ENCODE data around the gene OR4E1. TPM values are rescaled to one million over a fixed set of nuclear protein-coding genes. Genes with fewer than 3 reads are reported as not detected.

Gene OR4E1
- total RNA-seq, 1 donor from 2014 or later = not detected

DNA sequence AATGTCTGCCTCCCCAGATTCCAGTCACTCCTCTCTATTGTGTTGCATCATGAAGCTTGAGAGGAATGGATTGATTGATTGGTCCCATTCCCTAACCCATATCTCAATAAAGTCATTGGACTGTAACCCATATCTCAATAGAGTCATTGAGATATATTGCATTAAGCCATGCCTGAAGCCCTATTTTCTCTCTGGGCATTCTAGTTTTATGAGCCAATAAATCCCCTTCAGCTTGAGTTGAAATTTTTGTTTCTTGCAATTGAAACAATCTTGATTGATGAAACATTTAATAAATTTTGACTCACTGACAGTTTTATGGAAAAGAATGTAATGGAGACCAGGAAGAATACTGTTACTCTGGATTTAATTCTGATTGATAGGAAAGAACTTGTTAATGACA lies 20.8 kb upstream of the OR4E1 start:
- no peak for DNase-seq (ENCODE audit: low read depth)
- no peaks in the 10 kb centered on the region for H3K36me3 ChIP-seq (ENCODE audit: control insufficient read depth, insufficient read depth, low read length)
- H3K27me3 ChIP-seq (ENCODE audit: control insufficient read depth, insufficient read depth, low read length) = no peaks in the 10 kb centered on the region
- H3K4me3 ChIP-seq (ENCODE audit: low read depth, low read length) = no peak overlapping the region
- TF ChIP-seq, protein P1, sequence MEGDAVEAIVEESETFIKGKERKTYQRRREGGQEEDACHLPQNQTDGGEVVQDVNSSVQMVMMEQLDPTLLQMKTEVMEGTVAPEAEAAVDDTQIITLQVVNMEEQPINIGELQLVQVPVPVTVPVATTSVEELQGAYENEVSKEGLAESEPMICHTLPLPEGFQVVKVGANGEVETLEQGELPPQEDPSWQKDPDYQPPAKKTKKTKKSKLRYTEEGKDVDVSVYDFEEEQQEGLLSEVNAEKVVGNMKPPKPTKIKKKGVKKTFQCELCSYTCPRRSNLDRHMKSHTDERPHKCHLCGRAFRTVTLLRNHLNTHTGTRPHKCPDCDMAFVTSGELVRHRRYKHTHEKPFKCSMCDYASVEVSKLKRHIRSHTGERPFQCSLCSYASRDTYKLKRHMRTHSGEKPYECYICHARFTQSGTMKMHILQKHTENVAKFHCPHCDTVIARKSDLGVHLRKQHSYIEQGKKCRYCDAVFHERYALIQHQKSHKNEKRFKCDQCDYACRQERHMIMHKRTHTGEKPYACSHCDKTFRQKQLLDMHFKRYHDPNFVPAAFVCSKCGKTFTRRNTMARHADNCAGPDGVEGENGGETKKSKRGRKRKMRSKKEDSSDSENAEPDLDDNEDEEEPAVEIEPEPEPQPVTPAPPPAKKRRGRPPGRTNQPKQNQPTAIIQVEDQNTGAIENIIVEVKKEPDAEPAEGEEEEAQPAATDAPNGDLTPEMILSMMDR (IDR thresholded peaks at IDR 0.05; ENCODE audit: insufficient read depth, low read length, poor library complexity, severe bottlenecking) = no peak

DNA sequence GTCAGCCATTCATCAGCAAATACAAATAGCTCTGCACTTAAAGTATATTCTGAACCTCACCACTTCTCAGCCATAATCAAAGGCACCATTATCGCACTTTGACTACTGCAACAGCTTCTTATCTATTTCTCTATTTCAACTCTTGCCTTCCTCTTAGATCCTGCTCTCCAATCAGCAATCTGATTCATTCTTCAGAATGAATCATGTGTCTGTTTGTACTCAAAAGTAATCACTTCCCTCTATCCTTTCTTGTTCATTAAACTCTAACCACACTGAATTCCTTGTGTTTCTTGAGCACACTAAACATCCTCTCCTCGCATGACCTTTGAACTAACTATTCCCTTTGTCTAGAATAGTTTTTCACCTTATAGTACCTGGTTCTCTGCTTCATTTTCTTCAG lies 12.8 kb upstream of the OR4E1 start:
- Histone ChIP-seq H3K4me3 (ENCODE audit: low read depth, low read length) (no peak overlapping the region), H3K36me3 (ENCODE audit: control insufficient read depth, insufficient read depth, low read length) (no peaks in the 10 kb centered on the region), H3K27me3 (ENCODE audit: control insufficient read depth, insufficient read depth, low read length) (no peaks in the 10 kb centered on the region)
- TF ChIP-seq, protein P1 (IDR thresholded peaks at IDR 0.05; ENCODE audit: insufficient read depth, low read length, poor library complexity, severe bottlenecking) = no peak
- DNase-seq (ENCODE audit: low read depth) = no peak

DNA sequence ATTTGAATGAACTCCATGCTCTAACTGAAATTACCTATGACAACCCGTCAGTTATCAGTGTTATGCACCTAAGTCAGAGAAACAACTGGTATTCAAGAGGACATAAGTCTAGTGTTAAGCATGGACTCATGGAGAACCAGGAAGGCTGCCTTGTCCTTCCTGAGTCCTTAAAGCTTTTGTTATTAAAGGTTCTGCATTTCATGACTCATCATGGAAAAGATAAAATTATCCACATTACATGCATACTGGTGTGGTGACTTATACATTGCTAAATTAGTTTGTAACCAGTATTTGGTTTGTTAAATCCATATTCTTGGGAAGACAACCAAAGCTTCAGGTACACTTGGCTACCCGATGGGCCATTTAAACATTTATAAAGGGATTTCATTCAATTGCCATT lies 6.5 kb upstream of the OR4E1 start:
- Histone ChIP-seq H3K36me3 (ENCODE audit: control insufficient read depth, insufficient read depth, low read length) (no peaks in the 10 kb centered on the region), H3K4me3 (ENCODE audit: low read depth, low read length) (no peak overlapping the region), H3K27me3 (ENCODE audit: control insufficient read depth, insufficient read depth, low read length) (no peaks in the 10 kb centered on the region)
- DNase-seq (ENCODE audit: low read depth) = no peak
- TF ChIP-seq, protein P1 (IDR thresholded peaks at IDR 0.05; ENCODE audit: insufficient read depth, low read length, poor library complexity, severe bottlenecking) = no peak

DNA sequence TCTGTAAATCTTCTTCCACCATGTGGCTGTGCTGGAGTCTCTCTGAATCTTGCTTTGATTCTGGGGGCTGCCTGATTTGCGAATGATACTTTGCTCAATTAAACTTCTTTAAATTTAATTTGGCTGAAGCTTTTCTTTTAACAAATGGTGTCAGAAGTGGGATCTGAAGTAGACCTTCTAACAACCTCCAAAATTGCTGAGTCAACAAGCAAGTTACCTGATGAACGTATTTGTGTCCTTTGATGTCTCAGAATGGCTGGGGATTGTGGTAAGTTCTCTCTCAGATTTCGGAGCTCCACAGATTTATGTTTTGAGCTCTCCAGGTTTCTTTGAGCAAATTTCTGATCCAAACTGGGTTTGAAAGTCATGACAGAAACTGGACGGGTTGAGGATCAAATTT lies 1.9 kb upstream of the OR4E1 start:
- no peaks in the 10 kb centered on the region for H3K27me3 ChIP-seq (ENCODE audit: control insufficient read depth, insufficient read depth, low read length)
- no peak overlapping the region for H3K4me3 ChIP-seq (ENCODE audit: low read depth, low read length)
- H3K36me3 ChIP-seq (ENCODE audit: control insufficient read depth, insufficient read depth, low read length) = no peaks in the 10 kb centered on the region
- no peak for DNase-seq (ENCODE audit: low read depth)
- TF ChIP-seq, protein P1 (IDR thresholded peaks at IDR 0.05; ENCODE audit: insufficient read depth, low read length, poor library complexity, severe bottlenecking) = no peak

DNA sequence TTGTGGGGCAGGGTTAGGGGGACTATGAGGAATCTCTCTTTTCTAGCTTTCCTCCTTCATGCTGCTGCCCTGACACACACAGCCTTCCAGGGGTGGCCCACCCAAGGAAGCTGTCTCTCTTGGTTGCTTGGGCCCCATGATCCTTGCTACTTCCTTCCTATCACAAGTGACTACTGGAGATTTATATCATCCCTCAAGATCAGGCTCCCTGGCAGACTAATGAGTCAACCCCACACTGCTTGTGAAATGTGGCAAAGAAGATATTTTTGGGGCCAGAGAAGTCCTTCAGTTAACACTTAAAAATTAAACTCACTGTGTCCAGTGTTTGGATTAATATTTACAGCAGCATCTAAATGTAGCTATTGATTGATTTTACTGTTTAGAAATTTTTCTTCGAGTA lies 1.5 kb downstream of the OR4E1 start:
- Histone ChIP-seq H3K36me3 (ENCODE audit: control insufficient read depth, insufficient read depth, low read length) (no peaks in the 10 kb centered on the region), H3K4me3 (ENCODE audit: low read depth, low read length) (no peak overlapping the region), H3K27me3 (ENCODE audit: control insufficient read depth, insufficient read depth, low read length) (no peaks in the 10 kb centered on the region)
- TF ChIP-seq, protein P1 (IDR thresholded peaks at IDR 0.05; ENCODE audit: insufficient read depth, low read length, poor library complexity, severe bottlenecking) = no peak
- no peak for DNase-seq (ENCODE audit: low read depth)

DNA sequence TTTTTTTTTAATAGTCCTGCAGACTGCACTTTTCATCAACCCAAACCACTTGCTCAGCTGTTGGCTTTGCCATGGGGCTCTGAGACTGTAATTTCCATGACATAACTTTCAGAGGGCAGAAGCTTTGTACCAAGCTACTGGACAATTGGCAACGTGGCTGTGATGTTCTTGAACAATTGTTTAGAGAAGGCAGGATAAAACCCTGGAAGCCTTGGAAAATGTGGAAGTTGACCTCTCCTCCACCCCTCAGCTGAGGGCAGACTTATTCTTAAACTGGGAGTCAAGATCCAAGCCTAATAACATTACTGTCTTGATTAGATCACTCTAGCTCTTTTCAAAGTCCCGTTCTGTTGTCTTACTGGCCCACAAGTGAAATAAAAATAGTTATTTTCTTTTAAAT lies 2.2 kb downstream of the OR4E1 start:
- TF ChIP-seq, protein P1 (IDR thresholded peaks at IDR 0.05; ENCODE audit: insufficient read depth, low read length, poor library complexity, severe bottlenecking) = no peak
- Histone ChIP-seq H3K27me3 (ENCODE audit: control insufficient read depth, insufficient read depth, low read length) (no peaks in the 10 kb centered on the region), H3K36me3 (ENCODE audit: control insufficient read depth, insufficient read depth, low read length) (no peaks in the 10 kb centered on the region), H3K4me3 (ENCODE audit: low read depth, low read length) (no peak overlapping the region)
- DNase-seq (ENCODE audit: low read depth) = no peak

Data from kidney epithelial cell (primary cell).